Measurements from ENCODE around the gene OVOL3. TPM values are rescaled to one million over a fixed set of nuclear protein-coding genes. Genes with fewer than 3 reads are reported as not detected.
A peak's percentile ranks its signal among the peaks of the same experiment; 100 is the strongest.

Gene OVOL3
- total RNA-seq, 1 donor from 2014 or later = not detected

GRCh38 chr19:36139120-36139472, 28.2 kb downstream of the OVOL3 start:
- DNase-seq (ENCODE audit: low spot score in 2 of 2, unreplicated experiment in 2 of 2) = no peak
- Mint-ChIP-seq H3K4me3 (peak overlapping the region; percentile 98), H3K36me3 (peaks cover 18% of the 10 kb centered on the region), H3K9me3 (no peaks in the 10 kb centered on the region), H3K27ac (peak overlapping the region; percentile 99), H3K27me3 (ENCODE audit: low read depth) (no peaks in the 10 kb centered on the region), H3K4me1 (peaks cover 16% of the 10 kb centered on the region)
- TF ChIP-seq CTCF (IDR thresholded peaks at IDR 0.05; ENCODE audit: unreplicated experiment) = no peak

DNA sequence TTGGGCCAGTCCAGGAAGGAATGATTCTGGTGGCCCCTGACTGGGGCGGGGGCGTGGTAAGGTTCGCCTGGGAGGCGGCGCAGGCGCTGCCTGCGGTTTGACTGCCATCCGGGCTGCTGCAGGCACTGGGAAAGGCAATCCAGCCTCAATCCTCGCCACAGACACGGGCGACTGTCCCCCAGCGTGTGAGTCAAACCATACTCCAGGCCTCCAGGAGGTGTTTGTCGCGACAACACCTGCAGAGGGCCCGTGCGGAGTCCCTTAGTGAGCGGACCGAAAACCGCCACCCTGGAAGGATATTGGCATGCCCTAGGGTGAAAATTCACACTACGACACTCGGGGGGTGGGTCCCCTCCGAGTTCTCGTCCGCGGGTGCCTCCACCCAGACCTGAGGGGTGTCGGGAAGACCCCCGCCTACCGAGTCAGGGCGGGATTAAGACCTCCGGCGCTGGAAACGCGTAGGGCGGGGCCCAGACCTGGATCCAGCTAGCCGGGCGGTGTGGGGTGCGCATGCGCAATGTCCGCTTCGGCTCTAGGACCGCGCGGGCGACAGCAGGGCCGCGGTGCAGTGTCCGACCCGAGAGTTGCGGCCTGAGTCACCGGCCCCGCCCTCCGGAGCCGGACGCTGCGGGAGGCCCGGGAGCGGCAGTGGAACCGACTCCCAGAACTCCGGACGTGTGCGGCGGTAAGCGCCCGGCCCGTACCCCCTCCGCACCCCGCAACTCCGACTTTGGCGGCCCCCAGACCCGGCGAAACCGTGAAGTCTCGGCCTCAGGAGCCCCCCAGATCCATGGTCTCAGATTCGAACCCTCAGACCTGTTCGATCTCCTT, 28.7 kb downstream of the OVOL3 start, which contains the start of gene CAPNS1:
TSS of gene CAPNS1 (plus strand) at position 594 of the 831 bp plus-strand sequence. CDS start 946 bp downstream, outside the sequence.
- H3K27me3 Mint-ChIP-seq (ENCODE audit: low read depth) = no peaks in the 10 kb centered on the region
- H3K9me3 Mint-ChIP-seq = no peaks in the 10 kb centered on the region
- H3K4me3 Mint-ChIP-seq = peak within 1 kb of the TSS; percentile 98
- peak within 1 kb of the TSS; percentile 99 for H3K27ac Mint-ChIP-seq
- TF ChIP-seq CTCF (IDR thresholded peaks at IDR 0.05; ENCODE audit: unreplicated experiment) = no peak
- peak; percentile 93 to 96 for DNase-seq (ENCODE audit: low spot score in 2 of 2, unreplicated experiment in 2 of 2)
- H3K36me3 Mint-ChIP-seq = peaks cover 21% of the 10 kb centered on the region
- peaks cover 16% of the 10 kb centered on the region for H3K4me1 Mint-ChIP-seq

- Mint-ChIP-seq H3K27me3 (ENCODE audit: low read depth) (no peaks in the 10 kb centered on the region), H3K9me3 (no peaks in the 10 kb centered on the region), H3K4me1 (peaks cover 16% of the 10 kb centered on the region), H3K36me3 (peaks cover 25% of the 10 kb centered on the region), H3K4me3 (peak overlapping the region; percentile 98), H3K27ac (peak overlapping the region; percentile 99)
- DNase-seq (ENCODE audit: low spot score in 2 of 2, unreplicated experiment in 2 of 2) = no peak
- no peak for TF ChIP-seq CTCF (IDR thresholded peaks at IDR 0.05; ENCODE audit: unreplicated experiment)
Measured at GRCh38 chr19:36140304-36141038, 29.5 kb downstream of the OVOL3 start.

GRCh38 chr19:36141039-36141927, 30.3 kb downstream of the OVOL3 start:
- Mint-ChIP-seq H3K4me3 (peak overlapping the region; percentile 98), H3K4me1 (peaks cover 16% of the 10 kb centered on the region), H3K27ac (peak overlapping the region; percentile 78), H3K9me3 (no peaks in the 10 kb centered on the region), H3K27me3 (ENCODE audit: low read depth) (no peaks in the 10 kb centered on the region), H3K36me3 (peaks cover 33% of the 10 kb centered on the region)
- DNase-seq (ENCODE audit: low spot score in 2 of 2, unreplicated experiment in 2 of 2) = peak; percentile 74 to 91
- no peak for TF ChIP-seq CTCF (IDR thresholded peaks at IDR 0.05; ENCODE audit: unreplicated experiment)

GRCh38 chr19:36142046-36142445, 31.1 kb downstream of the OVOL3 start:
- Mint-ChIP-seq H3K4me3 (peak overlapping the region; percentile 98), H3K27ac (no peak overlapping the region), H3K9me3 (no peaks in the 10 kb centered on the region), H3K4me1 (peaks cover 10% of the 10 kb centered on the region), H3K27me3 (ENCODE audit: low read depth) (no peaks in the 10 kb centered on the region), H3K36me3 (peaks cover 41% of the 10 kb centered on the region)
- DNase-seq (ENCODE audit: low spot score in 2 of 2, unreplicated experiment in 2 of 2) = no peak
- no peak for TF ChIP-seq CTCF (IDR thresholded peaks at IDR 0.05; ENCODE audit: unreplicated experiment)

All from mesothelial cell of epicardium (in vitro differentiated cells).